Stimulated activated CD8-positive, alpha-beta memory T cell treated with anti-CD3 and anti-CD28 coated beads, Interleukin-4, amount 100 ng/mL, for 4 hours (primary cell): ENCODE results near the gene BLOC1S1.

Source experiments
- DNase-seq, 2 donors: peaks; one replicate each; pipeline ENCODE4 v3.0.0-alpha.2; 2020; ENCODE audit warnings: low read depth in 2 of 2, low spot score in 1 of 2

Gene BLOC1S1

GRCh38 chr12:55694188-55694515, 21.7 kb upstream of the BLOC1S1 start:
- DNase-seq = no peak

GRCh38 chr12:55694651-55695050, 21.2 kb upstream of the BLOC1S1 start:
- no peak for DNase-seq

- DNase-seq = no peak
Measured at GRCh38 chr12:55695349-55695748, 20.5 kb upstream of the BLOC1S1 start.

DNA sequence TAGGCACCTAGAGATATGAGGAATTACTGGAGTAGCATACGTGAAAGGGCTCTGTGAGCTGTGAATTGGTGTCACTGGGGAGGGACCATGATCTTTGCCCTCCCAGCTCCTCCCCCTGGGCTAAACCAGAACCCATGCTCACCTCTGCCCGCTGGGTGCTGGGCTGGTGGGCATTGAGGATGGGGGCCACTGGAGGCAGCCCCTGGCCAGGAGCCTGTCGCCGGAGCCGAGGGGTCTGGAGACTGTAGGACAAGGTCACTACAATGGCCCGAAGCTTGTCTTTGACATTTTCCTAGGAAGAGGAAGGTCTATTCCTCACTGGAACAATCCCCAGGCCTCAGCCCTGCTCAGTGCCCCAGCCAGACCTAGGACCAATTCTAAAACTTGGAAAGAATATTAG, 19.7 kb upstream of the BLOC1S1 start:
- DNase-seq = no peak

DNA sequence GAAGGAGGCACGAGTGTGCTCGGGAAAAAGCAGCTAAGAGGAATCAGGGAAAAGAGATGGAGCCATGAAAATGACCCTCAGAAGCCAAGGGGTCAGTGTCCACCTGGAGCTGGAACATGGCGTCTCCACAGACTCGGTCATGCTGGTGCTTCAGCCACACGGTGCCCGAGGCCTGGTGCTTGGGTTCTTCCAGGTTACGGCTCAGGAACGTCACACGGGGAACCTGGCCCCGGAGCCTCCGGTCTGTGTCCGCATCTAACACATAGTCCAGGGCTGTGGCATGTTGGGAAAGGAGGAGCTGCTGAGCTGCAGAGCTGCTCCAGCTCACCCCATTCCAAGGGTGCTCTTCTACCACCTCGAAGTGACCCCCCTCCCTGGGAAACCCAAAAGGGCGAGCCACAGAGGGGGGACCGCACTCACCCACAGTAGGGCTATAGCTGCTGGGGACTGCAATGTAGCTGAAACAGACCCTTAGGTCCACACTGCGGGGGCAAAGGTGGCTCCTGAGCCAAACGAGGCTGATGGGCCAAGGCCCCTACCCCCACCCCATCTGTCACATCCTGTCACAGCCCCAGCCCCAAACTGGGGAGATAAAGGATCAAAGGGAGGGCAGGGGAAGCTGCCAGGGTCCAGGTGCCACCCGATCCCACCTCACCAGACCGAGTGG, 18.9 kb upstream of the BLOC1S1 start:
- no peak for DNase-seq

- DNase-seq = no peak
Measured at GRCh38 chr12:55697686-55698085, 18.2 kb upstream of the BLOC1S1 start.

DNA sequence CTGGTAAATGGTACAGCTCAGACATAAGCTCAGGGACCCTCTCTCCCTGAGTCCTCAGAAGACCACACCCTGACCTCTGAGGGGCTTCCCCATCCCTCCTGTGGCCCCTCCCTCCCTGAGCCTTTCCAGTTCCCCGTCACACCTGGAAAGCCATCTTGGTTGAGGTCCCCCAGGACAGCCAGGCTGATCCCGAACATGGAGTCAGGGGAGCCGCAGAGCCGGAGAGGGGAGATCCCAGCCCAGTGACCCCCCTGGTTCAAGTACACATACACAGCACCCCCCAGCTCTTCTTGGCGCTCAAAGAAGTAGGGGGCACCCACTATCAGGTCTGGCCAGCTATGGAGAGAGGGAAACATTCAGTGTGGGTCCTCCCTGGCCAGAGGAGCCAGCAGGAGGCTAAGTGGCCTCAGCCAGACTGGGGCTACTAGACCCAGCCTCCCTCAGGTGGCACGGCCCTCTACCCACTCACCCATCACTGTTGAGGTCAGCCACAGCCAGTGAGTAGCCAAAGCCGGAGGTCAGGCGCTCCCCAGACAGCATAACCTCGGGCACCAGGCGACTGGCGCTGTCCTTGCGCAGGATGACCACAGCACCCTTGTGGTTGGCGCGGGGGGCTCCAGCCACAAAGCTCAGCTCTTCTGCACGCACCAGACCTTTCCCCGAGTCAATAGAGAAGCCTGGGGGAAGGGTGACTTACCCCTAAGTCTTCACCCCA, 17.4 kb upstream of the BLOC1S1 start:
- DNase-seq = no peak

DNA sequence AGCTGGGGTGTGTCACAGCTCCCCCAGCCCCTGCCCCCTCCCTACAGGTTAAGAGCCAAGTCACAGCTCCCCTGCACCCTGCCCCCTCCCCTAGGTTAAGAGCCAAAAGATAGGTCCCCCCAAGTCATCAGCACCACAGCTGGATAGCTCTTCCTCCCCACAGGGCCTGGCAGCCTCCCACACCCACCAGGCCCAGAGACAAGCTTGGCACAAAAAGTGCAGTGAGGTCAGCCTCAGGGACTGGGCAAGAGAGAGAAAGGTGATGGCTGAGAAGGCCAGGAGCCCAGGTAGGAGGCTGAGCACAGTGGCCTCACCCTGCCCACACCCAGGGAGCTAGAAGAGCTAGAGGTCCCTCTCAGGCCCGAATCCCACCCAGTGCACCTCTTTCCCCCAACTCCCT, 16.9 kb upstream of the BLOC1S1 start:
- DNase-seq = no peak

DNA sequence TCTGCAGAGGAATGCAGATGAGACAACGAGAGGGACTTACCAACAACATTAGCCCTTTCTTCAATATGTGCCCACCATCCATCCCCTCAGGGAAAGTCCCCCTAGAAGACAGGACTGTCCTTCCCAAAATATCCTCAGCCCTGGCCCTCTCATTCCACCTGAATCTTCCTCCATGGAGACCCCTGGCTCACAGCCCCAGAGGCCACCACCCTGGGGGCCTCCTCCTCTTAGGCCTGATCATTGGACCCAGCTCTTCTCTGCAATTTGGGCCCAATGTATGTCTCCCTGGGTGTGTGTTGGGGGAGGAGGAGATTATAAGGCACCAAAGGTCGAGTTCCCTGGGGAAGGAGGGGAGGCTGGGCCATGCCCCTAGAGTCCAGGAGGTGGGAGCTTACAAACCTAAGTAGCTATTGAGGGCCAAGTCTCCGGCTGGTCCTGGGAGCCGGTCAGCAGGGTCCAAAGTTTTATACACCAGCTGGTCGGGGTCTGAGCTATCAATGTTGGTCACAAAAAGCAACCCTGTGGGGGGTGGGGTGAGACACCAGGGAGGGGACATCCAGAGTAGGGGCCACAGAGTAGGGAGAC, 16.3 kb upstream of the BLOC1S1 start:
- DNase-seq = no peak

GRCh38 chr12:55700255-55701018, 15.4 kb upstream of the BLOC1S1 start:
- DNase-seq = no peak

- DNase-seq = no peak
Measured at GRCh38 chr12:55702861-55703260, 13.0 kb upstream of the BLOC1S1 start.

DNA sequence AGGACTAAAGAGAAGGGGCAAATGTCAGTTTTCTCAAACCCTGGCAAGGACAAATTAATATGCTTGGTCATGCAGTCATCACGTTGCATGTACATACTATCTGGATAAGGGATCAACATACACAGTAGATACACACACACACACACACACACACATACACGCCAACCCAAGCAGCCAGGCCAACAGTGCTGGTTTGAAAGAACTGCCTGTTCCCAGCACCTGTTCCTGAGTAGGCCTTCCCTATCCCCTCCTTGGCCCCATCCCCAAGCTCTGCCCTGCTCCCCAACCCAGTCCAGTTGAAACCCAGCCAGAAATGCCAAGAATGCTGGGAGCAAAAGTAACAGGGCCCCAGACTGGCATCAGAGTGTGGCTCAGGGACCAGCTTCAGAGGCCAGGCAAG, 12.6 kb upstream of the BLOC1S1 start:
- no peak for DNase-seq

DNA sequence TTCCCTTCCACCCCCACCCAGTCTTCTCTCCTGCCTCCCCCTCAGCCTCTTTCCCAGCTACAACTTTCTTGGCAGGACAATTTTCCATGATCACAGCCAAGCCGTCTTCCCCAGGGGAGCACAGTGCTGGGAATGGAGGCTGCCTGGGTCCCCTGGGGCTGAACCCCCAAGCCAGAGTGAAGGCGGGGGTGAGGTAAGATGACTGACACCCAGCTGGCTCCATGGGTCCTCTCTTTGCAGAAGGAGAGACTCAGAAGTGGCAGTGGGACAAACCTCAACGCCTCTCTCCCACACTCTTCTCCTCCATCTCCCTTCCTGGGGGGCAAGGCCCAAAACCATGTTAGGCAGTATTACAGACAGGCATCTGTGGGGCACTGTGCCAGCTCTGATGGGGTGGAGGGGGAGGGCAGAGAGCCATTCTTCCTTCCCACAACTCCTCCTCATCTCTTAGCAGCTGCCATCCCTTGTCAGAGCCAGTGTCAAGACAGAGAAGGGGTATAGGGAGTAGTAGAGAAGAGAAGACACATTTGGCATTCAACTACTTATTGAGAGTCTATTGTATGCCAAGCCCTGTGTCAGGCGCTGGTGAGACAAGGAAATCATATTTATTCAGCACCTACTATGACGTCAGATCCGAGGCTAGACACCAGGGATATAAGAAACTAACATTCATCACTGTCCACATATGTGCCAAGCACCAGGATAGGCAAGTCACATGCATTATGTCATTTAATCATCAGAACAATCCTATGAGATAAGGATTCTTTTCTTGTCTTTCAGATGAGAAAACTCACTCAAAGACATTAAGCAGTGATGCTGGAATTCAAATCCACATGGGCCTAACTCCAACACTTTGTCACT, 11.7 kb upstream of the BLOC1S1 start:
- DNase-seq = no peak

DNA sequence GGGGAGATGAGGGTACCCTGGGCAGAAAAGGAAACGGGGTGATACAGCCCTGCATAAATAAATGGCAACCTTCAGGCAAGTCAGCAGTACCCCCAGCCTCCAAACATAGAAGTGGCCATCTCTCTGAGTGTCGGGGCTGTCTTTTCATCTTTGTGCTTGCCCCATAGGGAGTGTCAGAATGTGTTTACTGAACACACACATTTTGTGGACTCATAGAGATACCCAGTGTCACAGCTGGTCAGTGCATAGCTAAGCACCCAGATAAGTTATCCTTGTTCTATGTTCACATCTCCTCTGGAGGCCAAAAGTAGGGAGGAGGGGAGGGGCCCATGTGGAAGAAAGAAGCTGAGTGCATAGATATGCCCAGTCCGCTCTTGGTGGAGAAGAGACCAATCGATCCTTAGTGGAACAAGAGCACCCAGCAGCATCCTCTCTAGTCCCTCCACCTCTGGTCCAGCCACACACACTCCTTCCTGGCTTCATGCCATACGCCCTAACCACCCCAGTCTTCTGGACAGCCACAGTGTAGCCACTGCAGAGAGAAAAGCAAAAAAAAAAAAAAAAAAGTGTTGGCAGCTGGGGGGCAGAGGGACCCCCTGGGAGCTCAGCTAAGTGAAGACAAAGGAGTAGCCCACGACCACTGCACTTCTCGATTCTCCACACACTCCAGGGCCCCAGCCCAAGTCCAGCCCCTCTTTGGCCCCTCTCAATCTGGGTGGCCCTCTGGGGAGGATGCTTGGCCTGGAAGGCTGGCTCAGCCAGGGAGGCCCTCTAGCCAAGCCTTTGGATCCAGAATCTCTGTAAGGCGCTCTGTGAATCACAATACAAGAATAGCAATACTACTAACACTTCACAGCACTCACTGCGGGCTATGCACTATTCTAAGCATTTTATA, 10.8 kb upstream of the BLOC1S1 start:
- no peak for DNase-seq

- no peak for DNase-seq
Measured at GRCh38 chr12:55705782-55706402, 10.0 kb upstream of the BLOC1S1 start.

DNA sequence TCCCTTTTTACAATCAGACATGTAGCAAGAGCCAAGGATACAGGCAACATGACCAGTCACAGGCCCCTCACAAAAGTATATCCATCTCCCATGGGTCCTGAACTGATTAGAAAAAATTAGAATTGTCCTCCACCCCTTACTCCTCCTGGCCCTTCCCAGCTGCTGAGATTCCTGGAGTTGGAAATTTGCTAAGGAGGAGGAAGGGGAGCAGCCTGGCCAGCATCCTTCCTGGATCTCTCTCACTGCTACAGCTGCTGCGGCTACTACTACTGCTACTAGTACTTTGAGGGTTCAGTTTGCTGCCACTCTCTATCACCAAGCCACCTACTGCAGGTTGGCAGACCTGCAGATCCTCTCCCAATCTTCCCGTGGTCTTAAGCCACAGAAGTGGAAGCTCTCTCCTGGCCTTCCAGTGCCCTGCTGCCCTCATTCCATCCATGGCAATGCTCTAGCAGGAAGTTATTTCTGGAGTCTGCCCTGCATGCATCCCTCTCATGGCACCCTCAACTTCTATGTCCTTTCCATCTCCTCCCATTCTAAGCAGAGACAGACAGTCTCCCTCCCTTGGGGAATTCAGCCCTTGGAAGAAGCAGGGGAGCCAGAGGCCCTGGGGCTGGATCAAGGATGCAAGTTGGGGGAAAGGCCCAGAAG, 9.2 kb upstream of the BLOC1S1 start:
- DNase-seq = no peak

GRCh38 chr12:55707219-55707671, 8.6 kb upstream of the BLOC1S1 start:
- no peak for DNase-seq

DNA sequence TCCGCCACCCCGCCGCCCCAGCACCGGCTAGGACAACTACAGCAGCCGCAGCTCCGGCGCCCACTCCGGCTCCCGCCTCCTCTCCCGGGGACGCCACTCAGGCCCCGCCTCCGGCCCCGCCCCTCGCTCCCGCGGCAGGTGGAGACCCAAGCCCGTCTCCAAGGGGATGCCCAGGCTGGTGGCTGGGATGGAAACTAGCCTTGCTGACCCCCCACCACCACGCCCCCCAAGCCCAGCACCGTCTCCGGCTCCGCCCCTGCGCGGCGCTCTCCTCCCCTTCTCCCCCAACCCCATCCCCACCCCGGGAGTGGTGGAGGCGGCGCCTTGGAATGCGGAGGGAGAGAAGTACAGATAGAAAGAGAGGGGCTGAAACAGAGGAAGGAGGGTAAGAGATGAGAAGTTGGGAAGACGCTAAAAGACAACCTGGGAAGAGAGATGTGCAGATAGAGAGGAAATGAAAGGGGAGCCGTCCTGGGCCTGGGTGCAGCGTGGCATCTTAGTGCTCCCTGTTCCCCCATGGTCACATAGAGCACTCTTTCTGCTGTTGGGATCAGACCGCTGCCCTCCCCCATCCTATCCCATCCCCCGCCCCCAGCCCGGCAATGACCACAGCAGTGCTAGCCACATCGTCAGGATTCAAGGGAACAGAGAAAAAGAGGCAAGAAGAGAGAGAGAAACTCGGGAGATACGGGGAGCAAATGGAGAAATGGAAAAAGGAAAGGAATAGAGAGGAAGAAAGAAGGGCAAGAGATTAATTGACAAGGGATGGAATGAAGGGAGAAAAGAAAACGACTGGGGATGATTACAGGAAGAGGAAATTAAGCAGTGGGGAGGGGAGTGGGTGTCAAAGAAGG, 7.8 kb upstream of the BLOC1S1 start, which contains the start of gene ITGA7:
Gene ITGA7, minus strand, starts transcription at position 64 of the 854 bp plus-strand sequence. CDS start 222 bp downstream, outside the sequence.
- peak; percentile 33 to 40 for DNase-seq
